MCF 10A (cell line): ENCODE results near the gene LSP1. TPM values are rescaled to one million over a fixed set of nuclear protein-coding genes. Genes with fewer than 3 reads are reported as not detected.
A peak's percentile ranks its signal among the peaks of the same experiment; 100 is the strongest.
"Not testable (repeated sequence)": the region's sequence is repeated elsewhere in the genome, so short reads cannot be mapped to it uniquely, and the experiment has no call there.

Experiments used
- BruUV-seq: library from RNA; stranded (reverse); fragments of 400-500 nt; replicated peaks from 2 replicates; lab custom pipeline; 2021; lab: Mats Ljungman, UMichigan
- CTCF ChIA-PET: fragments of 300-600 bp; sonication (Branson Sonifier 250); formaldehyde crosslinking; extraction: SDS; loops from one replicate; lab custom pipeline; 2021; ENCODE audit warnings: antibody characterized with exemption, inconsistent platforms; lab: Yijun Ruan, JAX
- POLR2A ChIA-PET: fragments of 300-600, 350-650 bp; sonication (Branson Sonifier 250); formaldehyde crosslinking; extraction: SDS; loops from one replicate; lab custom pipeline; 2020; ENCODE audit warnings: antibody characterized with exemption, inconsistent platforms; lab: Yijun Ruan, JAX
- DNase-seq: peaks from one replicate; pipeline ENCODE4 v3.0.0-alpha.2; 2018; ENCODE audit not compliant: unreplicated experiment
- H3K27ac Mint-ChIP-seq: one replicate; pipeline ENCODE4 v1.8.0; 2022; ENCODE audit warnings: mild to moderate bottlenecking, low read depth, mixed read lengths; ENCODE audit not compliant: unreplicated experiment
- H3K27me3 Mint-ChIP-seq: one replicate; pipeline ENCODE4 v1.8.0; 2022; ENCODE audit warnings: mixed read lengths; ENCODE audit not compliant: insufficient read depth, unreplicated experiment
- H3K36me3 Mint-ChIP-seq: one replicate; pipeline ENCODE4 v1.8.0; 2022; ENCODE audit warnings: mild to moderate bottlenecking, moderate library complexity, mixed read lengths; ENCODE audit not compliant: insufficient read depth, unreplicated experiment
- H3K4me1 Mint-ChIP-seq: one replicate; pipeline ENCODE4 v1.8.0; 2022; ENCODE audit warnings: mixed read lengths; ENCODE audit not compliant: insufficient read depth, unreplicated experiment
- H3K4me3 Mint-ChIP-seq: one replicate; pipeline ENCODE4 v1.8.0; 2022; ENCODE audit warnings: mild to moderate bottlenecking, moderate library complexity, mixed read lengths; ENCODE audit not compliant: unreplicated experiment
- H3K9me3 Mint-ChIP-seq: one replicate; pipeline ENCODE4 v1.8.0; 2022; ENCODE audit warnings: mixed read lengths; ENCODE audit not compliant: unreplicated experiment
- CTCF ChIP-seq: fragments of 200-600 bp; IDR thresholded peaks from one replicate; pipeline ENCODE4 v1.8.0; 2022; ENCODE audit warnings: antibody characterized with exemption, mild to moderate bottlenecking; ENCODE audit not compliant: unreplicated experiment
- intact Hi-C: fragments of 100-400 bp; cut with micrococcal nuclease; formaldehyde crosslinking; loops from 2 replicates; pipeline ENCODE4 v1.14.1; 2022
- total RNA-seq: library from RNA; stranded (reverse); gene quantifications from 2 replicates; pipeline ENCODE4 v1.2.3, GENCODE V29; 2022

The LSP1 gene
- total RNA-seq, 1 experiment from 2014 or later: 3.7 TPM

GRCh38 chr11:1875093-1875850 lies 22.4 kb downstream of the LSP1 start:
- BruUV-seq: no TSS peak
- H3K4me3 Mint-ChIP-seq: no peak overlapping the region
- ChIA-PET CTCF (interaction anchor here (0.5 to 3.6 kb wide), 10 partner anchors 15 to 673 kb away, joined by 3 to 18 read pairs (median 4); partner anchors contain the start of gene SYT8), POLR2A (interaction anchor here (0.6 kb wide), 1 partner anchor 48 kb away, joined by 3 read pairs; no protein-coding TSS in a partner anchor)
- no peak overlapping the region for H3K27ac Mint-ChIP-seq
- intact Hi-C loops: loop anchor here (5.0 kb wide), 1 partner anchor 38 kb away; the partner anchor contains the start of gene TNNI2
- peak; percentile 18 for DNase-seq
- H3K4me1 Mint-ChIP-seq: peaks cover 29% of the 10 kb centered on the region
- no peaks in the 10 kb centered on the region for H3K36me3 Mint-ChIP-seq
- no peaks in the 10 kb centered on the region for H3K9me3 Mint-ChIP-seq
- H3K27me3 Mint-ChIP-seq: no peaks in the 10 kb centered on the region
- TF ChIP-seq CTCF: no peak

- Mint-ChIP-seq H3K4me3 (peak overlapping the region; percentile 73), H3K27ac (peak overlapping the region; percentile 83), H3K4me1 (peaks cover 29% of the 10 kb centered on the region)
- ChIA-PET POLR2A (interaction anchor here (0.7 to 1.1 kb wide), 3 partner anchors 11 to 223 kb away, joined by 3 to 4 read pairs (median 3); no protein-coding TSS in a partner anchor), CTCF (interaction anchor here (0.6 to 3.6 kb wide), 20 partner anchors 12 to 298 kb away, joined by 3 to 18 read pairs (median 4); partner anchors contain the start of gene SYT8)
- H3K9me3 Mint-ChIP-seq, DNase-seq, H3K36me3 Mint-ChIP-seq, H3K27me3 Mint-ChIP-seq, BruUV-seq: not testable (repeated sequence)
- intact Hi-C loops: loop anchor here (5.0 kb wide), 1 partner anchor 39 kb away; the partner anchor contains the start of gene TNNI2
Observed at GRCh38 chr11:1875851-1876301, 23.0 kb downstream of the LSP1 start.

- peak; percentile 80 for DNase-seq
- no peaks in the 10 kb centered on the region for H3K36me3 Mint-ChIP-seq
- peak overlapping the region; percentile 83 for H3K27ac Mint-ChIP-seq
- no peaks in the 10 kb centered on the region for H3K27me3 Mint-ChIP-seq
- BruUV-seq: no TSS peak
- H3K9me3 Mint-ChIP-seq: no peaks in the 10 kb centered on the region
- peaks cover 29% of the 10 kb centered on the region for H3K4me1 Mint-ChIP-seq
- CTCF ChIA-PET: interaction anchor here (0.6 to 3.6 kb wide), 26 partner anchors 12 to 544 kb away, joined by 3 to 18 read pairs (median 4); partner anchors contain the start of gene SYT8
- intact Hi-C loops: loop anchor here (5.0 kb wide), 1 partner anchor 39 kb away; the partner anchor contains the start of gene TNNI2
- POLR2A ChIA-PET: interaction anchor here (0.6 to 1.2 kb wide), 6 partner anchors 12 to 224 kb away, joined by 3 to 4 read pairs (median 3); partner anchors contain the start of gene SYT8
- peak; percentile 62 for TF ChIP-seq CTCF
- H3K4me3 Mint-ChIP-seq: peak overlapping the region; percentile 73
Observed at GRCh38 chr11:1876361-1877063, 23.6 kb downstream of the LSP1 start.
